K562 treated with DMSO at 1 percent for 4 hours (cell line): ENCODE data around the gene TRAP1. TPM values are rescaled to one million over a fixed set of nuclear protein-coding genes. Genes with fewer than 3 reads are reported as not detected.

ENCODE experiments used
- total RNA-seq: library from RNA; unstranded; fragments of 300-600 nt; gene quantifications from 2 replicates; pipeline ENCODE4 v1.2.3, GENCODE V29; 2022; ENCODE audit not compliant: insufficient read depth

The TRAP1 gene
- 164 and 206 TPM in 2 replicates for total RNA-seq

GRCh38 chr16:3717235-3718018 lies at the start of gene TRAP1:
Gene TRAP1 (minus strand): TSS chr16:3717524. CDS start chr16:3717508, 16 bp downstream.

DNA sequence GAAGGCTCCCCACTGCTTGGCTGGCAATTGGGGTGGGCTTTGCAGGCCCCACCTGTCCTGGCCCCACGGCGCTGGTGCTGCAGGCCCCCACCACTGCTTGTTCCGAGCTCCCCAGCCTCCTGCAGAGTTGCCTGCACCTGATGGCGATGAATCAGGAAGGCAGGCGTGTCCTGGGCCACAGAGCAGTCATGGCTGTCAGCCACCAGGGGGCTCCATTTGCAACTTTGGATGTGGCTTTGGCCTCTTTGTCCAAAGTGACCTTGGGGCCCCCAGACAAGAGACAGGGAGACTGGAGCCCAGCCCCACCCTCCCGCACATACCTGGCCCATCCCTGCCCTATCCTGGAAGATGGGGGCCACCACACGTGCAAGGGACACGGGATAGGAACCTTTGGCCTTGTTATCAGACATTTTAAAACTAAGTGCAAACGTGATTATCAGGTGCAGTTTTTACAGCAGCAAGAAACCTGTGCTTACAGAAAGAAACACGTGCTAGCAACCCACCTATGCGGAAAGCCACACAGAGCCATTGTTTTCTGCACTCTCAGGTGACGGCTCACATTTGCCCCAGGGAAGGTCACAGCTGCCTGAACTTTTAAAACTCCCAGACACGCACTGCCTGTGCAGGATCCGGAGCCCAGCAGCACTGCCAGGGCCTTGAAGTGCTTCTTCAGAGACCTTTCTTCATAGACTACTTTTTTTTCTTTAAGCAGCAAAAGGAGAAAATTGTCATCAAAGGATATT lies 62.9 kb downstream of the TRAP1 start, which contains the start of gene DNASE1:
TSS of gene DNASE1 (plus strand) at position 443 of the 743 bp plus-strand sequence. CDS start 683 bp downstream, outside the sequence.

DNA sequence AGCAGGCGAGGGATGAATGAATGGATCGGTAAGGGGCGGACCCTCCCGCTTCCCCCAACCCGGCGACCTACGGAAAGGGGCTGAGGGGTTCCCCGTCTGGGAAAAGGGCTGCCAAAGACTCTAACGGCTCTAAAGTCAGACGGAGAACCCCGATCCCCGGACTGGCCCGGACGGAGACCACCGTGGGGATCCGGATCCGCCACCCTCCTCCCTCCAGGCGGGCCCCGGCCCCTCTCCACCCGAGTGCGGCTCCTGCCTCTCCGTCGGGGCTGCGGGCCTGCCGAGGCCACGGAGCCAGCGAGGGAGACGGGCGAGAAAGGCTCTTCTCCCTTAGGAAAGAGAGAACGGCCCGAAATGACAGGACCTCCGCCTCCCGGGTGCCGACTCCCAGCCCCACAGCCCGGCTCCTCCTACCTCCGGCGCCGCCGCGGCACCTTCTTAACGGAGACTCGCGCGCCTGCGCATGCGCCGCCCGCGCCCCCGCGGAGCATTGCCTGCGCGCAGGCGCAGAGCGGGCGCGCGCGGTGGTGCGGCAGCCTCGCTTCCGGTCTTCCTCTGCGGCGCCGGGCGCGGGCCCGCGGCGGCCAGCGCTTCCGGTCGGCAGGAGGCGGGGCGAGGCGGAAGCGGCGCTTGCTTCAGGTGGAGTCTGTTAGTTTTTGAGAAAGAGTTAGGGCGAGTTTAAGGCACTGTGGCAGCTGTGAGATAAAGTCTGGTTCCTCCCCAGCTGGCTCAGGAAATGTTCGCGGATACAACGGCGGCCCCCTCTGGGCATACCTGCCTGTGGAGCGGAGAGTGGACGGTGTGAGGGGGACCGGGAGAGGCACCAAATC lies 106.0 kb downstream of the TRAP1 start, which contains the start of gene SLX4:
TSS of gene SLX4 (minus strand) at position 461 of the 830 bp plus-strand sequence. CDS start 2,642 bp downstream, outside the sequence.

Other genes starting within 250 kb of the TRAP1 start
- not detected in 2 replicates for gene C16orf90, start 222.0 kb downstream of the TRAP1 start, total RNA-seq
- gene CLUAP1, start 216.5 kb downstream of the TRAP1 start, total RNA-seq, result 1.1 and 3.4 TPM in 2 replicates
- gene NLRC3, start 140.1 kb downstream of the TRAP1 start, total RNA-seq, result 0.13 TPM in 1 of 2 replicates, not detected in the other
- 3.3 and 4.5 TPM in 2 replicates for gene SLX4, start 105.9 kb downstream of the TRAP1 start, total RNA-seq
- 21.6 and 35.9 TPM in 2 replicates for gene DNASE1, start 62.8 kb downstream of the TRAP1 start, total RNA-seq
- 10.9 and 14.2 TPM in 2 replicates for gene CREBBP, start 163.2 kb upstream of the TRAP1 start, total RNA-seq